IPS-NIHi7 (cell line): Measurements from ENCODE around the gene USH2A.
A peak's percentile ranks its signal among the peaks of the same experiment; 100 is the strongest.

Experiments used
- DNase-seq: peaks from one replicate; pipeline ENCODE4 v3.0.0; 2012; ENCODE audit warnings: mixed read lengths; ENCODE audit errors: extremely low spot score

Gene USH2A

DNA sequence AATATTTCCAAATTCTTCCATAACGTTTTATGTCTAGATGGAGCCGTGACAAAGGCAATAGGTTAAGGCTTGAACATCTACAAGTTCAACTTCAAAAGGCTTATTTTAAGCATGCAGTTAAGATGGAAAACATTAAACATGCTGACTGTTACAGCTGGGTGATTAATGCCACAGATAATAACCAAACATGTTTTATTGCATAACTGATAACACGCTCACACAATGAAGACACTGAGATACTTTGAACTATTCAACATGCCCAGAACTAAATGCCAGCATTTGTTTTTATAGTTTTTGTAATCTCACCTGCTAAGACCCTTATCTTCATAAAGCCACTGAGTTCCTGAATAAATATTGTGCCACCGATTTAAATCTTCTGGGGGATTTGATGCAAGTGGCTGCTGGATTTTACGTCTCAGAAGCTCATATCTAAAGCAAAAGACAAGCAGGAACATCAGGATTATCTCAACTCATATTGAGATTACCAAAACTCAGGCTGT lies 545.7 kb downstream of the USH2A start:
- DNase-seq: no peak

DNA sequence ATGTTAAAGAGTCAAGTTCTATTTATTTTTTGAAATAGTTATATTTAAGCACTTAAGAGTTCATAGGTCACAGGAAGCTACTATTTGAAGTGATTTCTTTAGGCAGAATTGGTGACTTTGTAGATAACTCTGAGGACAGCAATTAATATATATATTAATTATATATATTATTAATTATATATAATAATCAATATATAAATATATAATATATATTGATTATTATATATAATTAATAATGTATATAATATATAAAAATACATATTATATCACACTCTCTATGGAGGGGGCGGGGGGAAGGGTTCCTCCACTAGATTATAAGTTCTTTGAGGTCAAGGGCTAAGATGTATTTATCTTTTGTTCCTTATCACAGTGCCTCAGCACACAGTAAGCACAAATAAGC lies 547.5 kb downstream of the USH2A start:
- DNase-seq: no peak

DNA sequence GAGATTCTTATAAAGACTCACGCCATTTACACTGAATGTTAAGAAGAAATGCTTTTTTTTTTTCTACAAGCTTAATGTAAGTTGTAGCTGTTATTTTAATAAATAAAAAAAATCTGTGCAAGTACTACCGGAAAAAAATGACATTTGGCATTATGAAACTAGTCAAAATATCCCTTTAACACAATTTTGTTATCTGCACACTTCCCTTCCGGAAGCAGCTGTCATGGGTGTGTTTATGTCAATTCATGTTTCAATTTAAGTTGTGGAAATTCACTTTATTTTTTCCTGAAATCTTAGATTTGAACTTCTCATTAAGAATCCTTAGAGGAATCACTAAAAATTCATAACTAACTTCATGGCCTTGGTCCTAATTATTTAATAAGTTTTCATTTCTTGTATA lies 548.0 kb downstream of the USH2A start:
- no peak for DNase-seq

DNA sequence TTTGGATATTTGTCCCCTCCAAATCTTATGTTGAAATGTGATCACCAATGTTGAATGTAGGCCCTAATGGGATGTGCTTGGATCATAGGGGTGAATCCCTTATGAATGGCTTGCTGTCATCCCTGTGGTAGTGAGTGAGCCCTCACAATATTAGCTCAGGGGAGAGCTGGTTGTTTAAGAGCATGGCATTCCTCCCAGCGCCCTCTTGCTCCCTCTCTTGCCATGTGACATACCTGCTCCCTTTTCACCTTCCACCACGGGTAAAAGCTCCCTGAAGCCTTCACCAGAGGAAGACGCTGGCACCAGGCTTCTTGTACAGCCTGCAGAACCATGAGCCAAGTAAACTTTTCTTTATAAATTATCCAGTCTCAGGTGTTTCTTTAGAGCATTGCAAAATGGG lies 550.6 kb downstream of the USH2A start:
- no peak for DNase-seq

DNA sequence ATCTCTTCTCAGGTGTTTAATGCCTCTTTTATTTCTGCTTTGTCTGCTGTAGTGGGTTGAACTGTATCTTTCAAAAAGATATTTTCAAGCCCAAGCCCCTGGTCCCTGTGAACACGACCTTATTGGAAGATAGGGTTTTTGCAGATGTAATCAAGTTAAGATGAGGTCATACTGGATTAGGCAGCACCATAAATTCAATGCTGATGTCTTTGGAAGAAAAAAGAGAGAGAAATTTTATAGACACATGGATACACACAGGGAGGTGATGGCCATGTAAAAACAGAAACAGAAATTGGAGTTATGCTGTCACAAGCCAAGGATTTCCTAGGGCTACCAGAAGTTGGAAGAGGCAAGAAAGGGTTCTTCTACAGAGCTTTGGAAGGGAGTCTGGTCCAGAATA lies 554.7 kb downstream of the USH2A start:
- no peak for DNase-seq

DNA sequence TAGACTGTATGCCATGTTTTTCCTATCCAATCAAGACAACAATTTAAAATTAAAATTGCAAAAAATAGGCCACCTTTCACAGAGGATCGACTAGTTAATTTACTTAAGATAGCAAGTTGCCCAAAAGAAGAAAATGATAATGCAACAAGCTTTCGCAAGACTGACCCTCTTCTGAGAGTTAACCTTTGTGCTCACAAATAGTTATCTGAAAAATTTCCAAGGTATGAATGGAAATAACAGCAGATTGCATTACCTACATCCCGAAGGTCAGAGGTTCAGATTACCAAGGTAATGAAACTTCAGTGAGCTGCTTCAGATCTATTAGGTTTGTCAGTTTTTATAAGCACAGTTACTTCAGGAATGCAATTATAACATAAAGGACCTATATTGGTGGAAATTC lies 558.2 kb downstream of the USH2A start:
- no peak for DNase-seq

DNA sequence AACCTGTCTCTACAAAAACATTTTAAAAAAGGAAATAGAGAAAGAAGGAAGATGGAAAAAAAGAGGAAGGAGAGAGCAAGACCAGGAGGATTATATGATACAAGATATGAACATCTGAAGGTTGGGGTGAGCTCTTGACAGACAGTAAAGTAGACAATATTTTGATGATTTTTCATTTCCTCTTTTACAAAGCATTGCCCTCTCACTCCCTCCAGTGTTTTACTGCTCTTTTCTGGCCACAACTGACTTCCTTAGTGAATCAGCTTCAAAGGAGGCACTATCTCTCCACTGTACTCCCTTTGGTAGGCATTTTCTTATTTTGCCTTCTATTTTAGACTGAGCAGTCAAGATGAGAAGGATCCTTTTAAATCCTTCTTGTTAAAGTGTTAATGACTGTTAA lies 559.5 kb downstream of the USH2A start:
- DNase-seq: no peak

DNA sequence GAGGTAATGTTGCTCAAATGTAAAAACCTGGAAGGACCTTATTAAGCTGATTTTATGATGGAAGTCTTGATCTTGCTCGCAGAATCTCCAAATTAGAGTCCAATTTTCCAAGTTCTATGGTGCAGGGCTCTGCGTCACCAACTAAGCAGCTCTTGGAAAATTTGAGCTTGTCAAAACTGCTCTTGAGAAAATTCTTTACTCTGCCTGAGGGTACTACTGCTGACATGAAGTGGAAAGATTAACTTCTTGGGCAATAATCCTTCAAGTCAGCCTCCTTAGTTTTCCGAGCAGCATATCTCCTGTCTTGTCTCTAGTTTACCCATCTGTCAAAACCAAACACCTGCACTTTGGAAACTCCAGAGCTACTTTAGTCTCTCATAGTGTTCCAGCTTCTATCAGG lies 562.4 kb downstream of the USH2A start:
- no peak for DNase-seq

DNA sequence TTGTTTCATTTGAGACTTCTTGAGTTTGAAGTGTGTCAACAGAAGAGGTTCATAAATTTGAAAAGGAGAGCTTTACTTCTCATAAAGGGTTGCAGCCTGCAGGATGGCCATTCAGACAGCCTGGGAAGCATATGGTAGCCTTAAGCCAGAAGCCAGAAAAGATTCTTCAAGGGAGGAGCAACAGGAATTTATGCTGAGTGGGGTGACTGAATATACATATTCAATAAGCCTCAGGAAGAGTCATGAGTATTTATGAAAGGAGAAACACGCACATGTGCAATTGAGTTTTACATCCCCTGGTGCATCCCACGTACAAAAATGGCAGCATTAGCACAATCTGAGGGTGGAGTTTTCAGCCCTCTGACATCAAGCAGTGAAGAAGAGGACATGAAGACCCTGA lies 565.9 kb downstream of the USH2A start:
- no peak for DNase-seq

DNA sequence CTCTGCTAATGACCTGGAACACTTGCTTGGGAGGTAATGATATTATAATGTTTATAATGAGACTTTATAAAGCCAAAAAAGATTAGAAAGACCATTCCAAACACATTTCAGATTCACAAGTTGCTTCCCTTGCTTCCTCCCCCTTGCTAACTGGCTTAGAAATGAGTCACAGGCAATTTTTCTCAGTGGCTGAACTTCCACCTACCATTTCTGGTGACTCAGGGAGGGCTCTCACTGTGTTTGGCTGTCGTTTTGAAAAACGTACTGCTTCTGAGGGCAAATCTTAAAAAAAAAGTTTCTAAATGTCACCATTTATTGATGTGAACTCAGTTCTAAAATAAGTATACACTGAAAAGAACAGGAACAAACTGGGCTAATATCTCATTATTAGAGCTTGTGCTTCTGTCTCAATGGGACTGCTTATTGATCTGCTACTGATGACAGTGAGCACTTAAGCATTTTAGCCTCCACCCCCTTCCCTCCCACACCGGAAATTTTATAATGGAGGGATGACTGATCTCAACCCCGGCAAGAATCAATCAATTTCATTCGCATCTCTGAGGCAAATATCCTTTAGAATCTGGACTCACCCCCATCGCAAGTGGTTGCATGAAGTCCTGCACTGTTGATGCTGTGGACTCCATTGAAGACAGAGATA lies 577.9 kb downstream of the USH2A start:
- DNase-seq: no peak

DNA sequence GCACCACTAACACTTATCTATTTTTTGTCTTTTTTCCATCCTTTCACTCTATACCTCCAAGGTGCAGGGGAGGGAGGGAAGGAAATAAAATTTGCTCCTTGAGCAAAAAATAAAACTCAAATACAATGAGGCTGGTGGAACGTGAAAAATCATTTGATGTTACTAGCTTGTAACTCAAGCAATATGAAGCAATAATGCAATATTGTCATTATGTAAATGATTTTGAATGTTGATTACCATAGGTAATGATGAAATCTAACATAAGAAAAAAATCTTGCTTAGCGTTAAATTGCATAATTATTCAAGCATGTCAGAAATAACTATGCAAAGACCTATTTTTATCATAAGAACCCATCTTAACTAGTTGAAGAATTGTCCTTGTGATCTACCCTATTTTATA lies 578.5 kb downstream of the USH2A start:
- no peak for DNase-seq

DNA sequence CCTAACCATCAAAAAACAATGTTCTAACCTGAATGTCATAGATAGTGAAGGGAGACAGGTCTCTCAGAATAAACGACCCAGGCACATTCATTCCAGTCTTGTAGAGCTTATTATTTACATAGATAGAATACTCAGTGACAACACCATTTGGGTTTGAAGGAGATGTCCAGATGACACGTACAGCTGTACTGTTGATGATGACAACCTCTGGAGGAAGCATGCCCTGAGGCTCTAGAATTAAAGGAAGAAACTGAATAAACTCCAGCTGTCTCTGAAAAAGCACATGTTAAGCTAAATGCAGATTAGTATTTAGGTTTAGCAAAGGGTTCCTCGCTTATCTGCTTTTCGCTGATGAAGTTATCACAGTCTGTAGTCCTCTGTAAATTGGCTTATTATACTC lies 579.0 kb downstream of the USH2A start:
- no peak for DNase-seq

DNA sequence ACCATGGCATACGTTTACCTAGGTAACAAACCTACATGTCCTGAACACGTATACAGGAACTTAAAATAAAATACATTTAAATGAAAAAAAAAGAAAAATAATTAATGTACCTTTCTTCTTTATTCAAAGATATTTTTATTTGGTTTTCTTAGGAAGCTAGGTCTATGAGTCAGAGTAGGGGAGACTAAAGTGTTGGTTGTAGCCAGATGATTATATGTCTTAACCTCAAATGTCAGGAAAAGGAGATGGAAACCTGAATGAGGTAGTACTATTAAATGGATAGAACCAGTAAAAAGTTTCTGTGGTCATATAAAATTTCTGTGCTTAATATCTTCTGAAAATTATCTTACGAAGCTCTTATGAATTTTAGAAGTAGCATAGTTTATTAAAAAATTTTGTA lies 580.3 kb downstream of the USH2A start:
- DNase-seq: no peak

DNA sequence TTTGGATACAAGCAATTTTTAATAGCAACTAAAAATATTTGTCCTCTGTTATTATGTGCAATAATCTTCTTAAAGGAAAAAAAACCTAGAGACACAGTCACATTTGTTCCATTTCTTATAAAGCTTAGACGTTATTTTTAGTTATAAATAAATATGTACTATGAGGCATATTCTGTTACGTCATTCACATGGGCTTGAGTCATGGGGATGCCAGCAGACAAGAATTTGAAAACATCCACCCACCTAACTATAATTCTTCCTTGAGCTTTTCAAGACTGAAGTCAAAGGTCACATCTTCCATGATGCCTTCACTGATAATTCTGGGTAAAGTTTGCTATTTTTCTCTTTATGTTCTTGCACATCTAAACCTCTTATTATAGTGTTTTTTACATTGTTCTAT lies 587.3 kb downstream of the USH2A start:
- no peak for DNase-seq

DNA sequence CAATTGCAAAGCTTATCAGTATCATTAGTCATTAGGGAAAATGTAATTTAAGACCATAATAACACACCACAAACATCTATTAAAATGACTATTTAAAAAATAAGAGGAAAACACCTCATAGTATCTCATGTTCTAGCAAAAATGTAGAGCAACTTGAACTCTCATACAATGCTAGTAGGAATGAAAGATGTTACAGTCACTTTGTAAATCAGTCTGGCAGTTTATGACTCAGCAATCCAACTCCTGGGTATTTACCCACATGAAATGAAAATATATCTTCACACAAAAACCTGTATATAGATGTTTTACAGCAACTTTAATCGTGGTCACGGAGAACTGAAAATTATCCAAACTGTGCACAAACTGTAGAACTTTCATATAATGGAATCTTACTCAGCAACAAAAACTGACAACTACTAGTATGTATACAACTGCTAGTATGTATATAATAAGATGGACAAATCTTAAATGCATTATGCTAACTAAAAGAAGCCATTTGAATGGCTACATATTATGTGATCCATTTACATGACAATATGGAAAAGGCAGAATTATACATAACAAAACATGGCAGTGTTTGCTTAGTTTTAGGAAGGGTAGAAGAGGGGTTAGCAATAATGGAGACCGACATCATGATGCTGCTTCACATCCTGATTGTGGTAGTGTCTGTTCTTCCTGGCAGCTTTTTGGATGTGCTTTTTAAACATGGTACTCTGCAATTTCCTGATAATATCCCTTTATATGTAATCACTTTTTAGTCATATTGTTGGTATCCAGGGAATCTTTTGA lies 589.1 kb downstream of the USH2A start:
- no peak for DNase-seq

DNA sequence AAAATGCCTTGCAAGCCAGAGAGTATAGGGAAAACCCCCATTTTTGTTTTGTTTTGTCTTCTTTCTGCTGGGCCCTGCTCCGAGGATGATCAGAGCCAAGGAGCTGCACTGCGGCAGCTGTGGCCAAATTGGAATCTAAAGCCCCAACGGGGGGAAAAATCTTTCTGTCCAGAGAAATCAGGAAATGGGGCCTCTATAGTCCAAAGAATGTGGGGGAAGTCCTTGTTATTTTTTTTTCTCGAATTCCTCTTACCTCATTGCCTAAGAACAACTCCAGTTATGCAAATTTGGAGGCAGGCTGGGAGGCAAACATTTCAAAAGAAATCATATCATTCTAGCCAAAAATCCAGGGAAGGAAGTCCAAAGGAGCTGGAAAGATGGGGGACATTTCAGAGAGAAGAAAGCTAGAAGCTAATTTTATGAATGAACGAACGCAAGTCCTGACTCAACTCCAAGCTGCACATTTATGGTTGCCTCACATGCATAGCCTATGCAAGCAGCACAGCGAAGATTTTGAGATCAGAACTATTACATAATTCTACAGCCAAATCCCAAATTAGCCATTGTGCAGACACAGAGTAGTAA lies 592.9 kb downstream of the USH2A start:
- no peak for DNase-seq

DNA sequence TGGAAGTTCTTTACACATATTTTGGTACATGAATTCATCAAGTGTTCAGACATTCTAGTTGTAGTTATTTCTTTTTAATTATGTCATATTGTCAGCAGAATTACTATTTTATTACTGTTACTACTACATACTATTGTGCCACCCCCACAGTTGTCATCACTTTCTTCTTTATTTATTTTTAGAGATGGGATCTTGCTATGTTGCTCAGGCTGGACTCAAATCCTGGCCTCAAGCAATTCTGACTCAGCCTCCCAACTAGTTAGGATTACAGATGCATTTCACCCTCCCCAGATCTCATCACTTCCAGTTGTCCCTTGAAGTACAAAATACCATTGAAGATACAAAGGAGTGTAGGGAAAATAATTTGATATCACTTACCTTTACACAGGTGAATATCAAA lies 598.2 kb downstream of the USH2A start:
- no peak for DNase-seq

DNA sequence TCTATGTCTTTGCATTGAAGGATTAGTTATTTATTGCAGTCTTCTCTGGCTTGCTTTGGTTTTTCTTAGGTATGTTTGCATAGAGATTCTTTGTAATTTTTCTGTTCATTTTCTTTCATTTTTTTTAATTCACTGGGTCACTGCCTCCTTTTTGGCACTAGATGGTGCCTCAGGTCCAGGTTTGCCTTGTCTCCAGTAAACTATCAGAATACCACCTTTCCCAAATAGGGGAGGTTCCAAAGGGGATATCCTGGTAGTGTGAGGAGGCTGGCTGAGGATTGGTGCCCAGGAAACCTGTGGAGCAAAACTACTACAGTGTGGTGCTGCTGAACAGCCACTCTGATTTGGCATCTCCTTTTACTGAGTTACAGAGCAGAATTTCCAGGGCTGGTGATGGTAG lies 599.0 kb downstream of the USH2A start:
- DNase-seq: peak; percentile 49

DNA sequence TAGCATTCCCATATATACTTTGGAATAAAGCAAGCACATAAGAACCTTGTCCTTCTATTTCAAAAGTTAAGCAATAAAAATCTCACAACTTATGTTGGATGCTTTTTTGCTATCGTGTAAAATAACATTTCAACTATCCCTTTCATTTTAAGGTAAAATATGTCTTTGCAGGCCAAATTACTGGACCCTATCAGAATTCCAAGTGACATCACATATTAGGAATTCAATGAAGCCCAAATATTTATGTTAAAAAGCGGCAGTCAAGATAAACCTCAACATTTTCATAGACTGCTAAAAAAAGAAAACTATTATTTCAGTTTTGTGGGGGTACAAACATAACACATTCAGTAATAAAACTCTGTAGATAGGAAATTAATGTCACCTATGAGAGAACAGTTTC lies 604.1 kb downstream of the USH2A start:
- no peak for DNase-seq

DNA sequence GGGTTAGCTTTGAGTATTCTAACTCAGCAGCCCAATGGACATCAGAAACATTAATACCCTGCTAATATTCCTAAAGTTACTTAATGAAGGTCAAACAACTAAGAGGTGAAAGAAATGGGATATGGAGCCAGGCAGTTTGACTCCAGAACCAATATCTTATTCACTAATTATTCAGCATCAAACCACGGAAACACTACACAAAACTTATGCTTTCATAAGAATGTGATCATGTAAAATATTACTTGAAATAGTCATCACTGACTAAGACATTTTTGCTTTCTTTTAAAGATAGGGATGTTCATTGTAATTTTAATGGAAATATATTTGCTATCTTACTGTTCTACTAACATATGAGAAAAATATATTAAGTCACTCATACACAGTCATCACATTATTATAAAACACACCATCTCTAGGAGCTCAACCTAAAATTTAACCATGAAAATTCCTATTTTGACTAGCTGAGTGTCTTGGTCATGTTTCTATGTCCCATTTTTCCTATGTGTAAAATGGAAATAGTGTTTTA lies 615.3 kb downstream of the USH2A start:
- DNase-seq: no peak

DNA sequence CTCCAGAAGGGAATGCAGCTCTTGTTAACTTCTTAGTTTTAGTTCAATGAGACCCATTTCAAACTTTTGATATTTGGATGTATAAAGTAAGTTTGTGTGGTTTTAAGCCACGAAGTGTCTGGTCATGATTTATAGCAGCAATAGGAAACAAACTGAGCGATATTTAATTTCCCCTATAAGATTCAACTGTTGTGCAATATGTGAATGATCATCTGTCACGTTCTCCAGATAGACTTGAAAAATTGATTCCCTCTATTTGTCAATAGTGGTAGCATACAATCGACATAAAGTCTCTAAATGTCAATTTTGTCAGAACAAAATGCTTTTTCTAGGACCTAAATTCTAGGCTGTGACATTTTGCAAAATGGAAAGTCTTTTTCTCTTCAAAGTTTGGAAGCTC lies 616.0 kb downstream of the USH2A start:
- DNase-seq: no peak

DNA sequence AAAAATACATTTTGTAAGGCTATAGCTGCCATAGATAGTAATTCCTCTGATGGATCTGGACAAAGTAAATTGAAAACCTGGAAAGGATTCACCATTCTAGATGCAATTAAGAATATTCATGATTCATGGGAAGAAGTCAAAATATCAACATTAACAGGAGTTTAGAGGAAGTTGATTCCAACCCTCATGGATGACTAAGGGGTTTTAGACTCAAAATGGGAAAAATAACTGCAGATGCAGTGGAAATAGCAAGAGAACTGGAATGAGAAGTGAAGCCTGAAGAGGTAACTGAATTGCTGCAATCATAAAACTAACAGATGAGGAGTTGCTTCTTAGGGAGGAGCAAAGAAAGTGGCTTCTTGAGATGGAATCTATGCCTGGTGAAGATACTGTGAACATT lies 625.4 kb downstream of the USH2A start:
- no peak for DNase-seq

DNA sequence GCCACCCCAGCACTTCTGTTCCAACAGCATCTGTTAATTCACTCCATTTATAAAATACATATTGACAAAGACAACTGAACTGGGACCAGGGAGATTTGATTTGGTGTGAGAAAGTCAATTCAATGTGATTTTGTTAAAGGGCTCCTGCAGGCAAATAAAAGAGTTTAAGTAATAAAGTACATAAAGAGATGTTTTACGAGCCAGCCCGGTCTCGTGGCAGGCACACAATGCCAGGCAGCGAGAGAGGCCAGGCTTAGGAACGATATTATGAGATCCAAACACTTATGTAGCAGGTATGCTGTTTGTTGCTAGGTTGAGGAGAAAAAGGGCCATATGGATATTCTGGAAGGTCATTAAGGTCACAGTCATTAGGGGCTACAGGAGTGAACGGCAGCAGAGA lies 629.1 kb downstream of the USH2A start:
- no peak for DNase-seq
